B cell (primary cell): ENCODE data around the gene BICDL2. TPM values are rescaled to one million over a fixed set of nuclear protein-coding genes. Genes with fewer than 3 reads are reported as not detected.

Source experiments
- ATAC-seq: fragments of 200-7000 bp; cut with Tn5 transposase; one replicate; pipeline ENCODE4 v1.10.0; 2021; ENCODE audit warnings: low read depth, mild to moderate bottlenecking, moderate number of reproducible peaks, moderate library complexity
- CTCF ChIA-PET: fragments of 350-600 bp; sonication (Branson Sonifier 250); formaldehyde crosslinking; loops from one replicate; lab custom pipeline; 2021; ENCODE audit warnings: antibody characterized with exemption, inconsistent platforms; lab: Charles Lee
- POLR2A ChIA-PET: fragments of 350-600 bp; sonication (Branson Sonifier 250); formaldehyde crosslinking; loops from one replicate; lab custom pipeline; 2021; ENCODE audit warnings: antibody characterized with exemption; lab: Charles Lee
- DNase-seq: peaks from one replicate; pipeline ENCODE4 v3.0.0; 2013
- H2AFZ ChIP-seq: 2 replicates; pipeline ENCODE4 v1.6.1; 2012; ENCODE audit warnings: mild to moderate bottlenecking, low read depth, low read length; ENCODE audit not compliant: insufficient read depth, poor library complexity, severe bottlenecking
- H3K27ac ChIP-seq, 2 donors: 1 replicate in 1 of 2; 2 replicates in 1 of 2; pipeline ENCODE4 v1.5.1; 2012 to 2013; ENCODE audit warnings: low read length in 2 of 2, mild to moderate bottlenecking in 2 of 2, moderate library complexity in 1 of 2
- H3K27me3 ChIP-seq, 4 experiments: fragments of 200-600 bp in 1 of 4; sonication (generic) in 1 of 4; replicated peaks in 1 of 4; 1 replicate in 2 of 4; 2 replicates in 2 of 4; pipeline versions ENCODE4 v1.6.1 to v1.7.0; 2013 to 2016; ENCODE audit warnings: low read length in 3 of 4, mild to moderate bottlenecking in 2 of 4, mixed read lengths in 1 of 4, moderate library complexity in 1 of 4; ENCODE audit not compliant: insufficient read depth in 4 of 4, control insufficient read depth in 3 of 4; ENCODE audit errors: control extremely low read depth in 1 of 4
- H3K36me3 ChIP-seq, 2 experiments: replicated peaks in 1 of 2; 1 replicate in 1 of 2; 2 replicates in 1 of 2; pipeline versions ENCODE4 v1.6.1 to v1.7.1; 2013; ENCODE audit warnings: low read length in 1 of 2; ENCODE audit not compliant: insufficient read depth in 2 of 2, control insufficient read depth in 1 of 2; ENCODE audit errors: control extremely low read depth in 1 of 2, extremely low read depth in 1 of 2
- H3K4me1 ChIP-seq, 2 donors: fragments of 200-600 bp in 1 of 2; sonication (generic) in 1 of 2; 1 replicate in 1 of 2; 2 replicates in 1 of 2; pipeline versions ENCODE4 v1.5.1 to v1.6.1; 2013 to 2017; ENCODE audit warnings: low read length in 2 of 2; ENCODE audit not compliant: control insufficient read depth in 2 of 2, insufficient read depth in 2 of 2
- H3K4me2 ChIP-seq: replicated peaks from 2 replicates; pipeline ENCODE3; 2012; ENCODE audit warnings: mild to moderate bottlenecking, low read depth, low read length; ENCODE audit not compliant: poor library complexity, severe bottlenecking
- H3K4me3 ChIP-seq, 5 experiments: fragments of 200-600 bp in 1 of 5; sonication (generic) in 1 of 5; 1 replicate in 3 of 5; 2 replicates in 2 of 5; pipeline versions ENCODE4 v1.5.1 to v1.7.0; 2011 to 2016; ENCODE audit warnings: low read length in 4 of 5, mild to moderate bottlenecking in 4 of 5, low read depth in 2 of 5, control low read depth in 1 of 5, moderate library complexity in 1 of 5; ENCODE audit not compliant: insufficient read depth in 1 of 5; ENCODE audit errors: control extremely low read depth in 1 of 5, extremely low read depth in 1 of 5
- H3K79me2 ChIP-seq: fragments of 200-600 bp; sonication (generic); one replicate; pipeline ENCODE4 v1.6.0; 2016; ENCODE audit warnings: low read length; ENCODE audit not compliant: control insufficient read depth, insufficient read depth
- H3K9ac ChIP-seq: fragments of 200-600 bp; sonication (generic); 2 replicates; pipeline ENCODE4 v1.6.1; 2017; ENCODE audit warnings: mild to moderate bottlenecking, low read length, moderate library complexity
- H3K9me3 ChIP-seq, 3 donors: one replicate each; pipeline versions ENCODE4 v1.6.1 to v1.7.1; 2013; ENCODE audit warnings: low read length in 2 of 3; ENCODE audit not compliant: control insufficient read depth in 2 of 3, insufficient read depth in 1 of 3; ENCODE audit errors: control extremely low read depth in 1 of 3
- H4K20me1 ChIP-seq: 2 replicates; pipeline ENCODE4 v1.6.0; 2012; ENCODE audit warnings: mild to moderate bottlenecking, low read length; ENCODE audit not compliant: insufficient read depth, control insufficient read depth, poor library complexity, severe bottlenecking
- H3K27ac Mint-ChIP-seq: one replicate; pipeline ENCODE4 v1.8.0; 2021; ENCODE audit warnings: mixed read lengths
- H3K27me3 Mint-ChIP-seq: one replicate; pipeline ENCODE4 v1.8.0; 2021; ENCODE audit warnings: mixed read lengths
- H3K4me1 Mint-ChIP-seq: one replicate; pipeline ENCODE4 v1.8.0; 2021; ENCODE audit warnings: mixed read lengths
- H3K4me3 Mint-ChIP-seq: one replicate; pipeline ENCODE4 v1.8.0; 2021; ENCODE audit warnings: mixed read lengths
- H3K9me3 Mint-ChIP-seq: one replicate; pipeline ENCODE4 v1.8.0; 2022; ENCODE audit warnings: mixed read lengths; ENCODE audit not compliant: insufficient read depth
- EZH2 ChIP-seq: IDR thresholded peaks from 2 replicates; pipeline ENCODE4 v1.6.1; 2012; ENCODE audit warnings: borderline replicate concordance, low read depth, mild to moderate bottlenecking, moderate library complexity, low read length; ENCODE audit not compliant: insufficient read depth, poor library complexity, severe bottlenecking
- WGBS: methylation state at CpG from one replicate; pipeline ENCODE4 v1.1.5; 2013; ENCODE audit warnings: missing lambda C conversion rate; ENCODE audit not compliant: insufficient coverage; 5-methylcytosine and 5-hydroxymethylcytosine counted together
- intact Hi-C: fragments of 100-400 bp; cut with micrococcal nuclease; formaldehyde crosslinking; loops from one replicate; pipeline ENCODE4 v1.10.0; 2022
- polyA plus RNA-seq: library from polyadenylated mRNA; depleted of rRNA; stranded (reverse); fragments of >200 nt; gene quantifications from 2 replicates; pipeline ENCODE4 v1.2.3, GENCODE V29; 2012
- total RNA-seq, 2 donors: library from RNA; stranded (reverse); fragments of 120-200 nt in 1 of 2; gene quantifications; 1 replicate in 1 of 2; 2 replicates in 1 of 2; pipeline versions ENCODE4 v1.2.3 to v1.2.4, GENCODE V29; 2013 to 2022
- TF ChIP-seq, protein P1 (sequence below): fragments of 200-600 bp; IDR thresholded peaks from one replicate; pipeline ENCODE4 v1.8.0; 2022; ENCODE audit warnings: antibody characterized with exemption, mild to moderate bottlenecking

Gene BICDL2
- total and polyA plus RNA-seq, 2 donors (not counting 1 experiment from before 2014, with no cell fraction given) = 0.20 TPM; not detected in 1

DNA sequence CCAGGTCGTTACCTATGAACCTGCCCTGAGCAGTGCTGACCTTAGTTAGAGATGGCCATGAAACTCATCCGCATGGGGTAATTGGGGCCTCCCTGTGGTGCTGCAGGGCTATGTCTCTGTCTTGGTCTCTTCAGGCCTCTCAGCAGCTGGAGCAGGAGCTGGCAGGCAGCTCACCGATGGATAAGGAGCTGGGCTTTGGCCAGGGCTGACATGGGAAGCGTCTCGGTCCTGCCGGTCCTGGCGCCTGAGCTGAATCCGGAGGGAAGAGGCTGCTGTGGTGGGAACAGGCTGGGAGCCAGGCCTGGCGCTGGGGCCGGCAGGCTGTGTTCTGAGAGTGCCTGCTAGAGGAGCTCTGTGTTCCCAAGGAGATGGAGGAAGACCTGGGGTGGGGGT, 38.8 kb upstream of the BICDL2 start:
- Mint-ChIP-seq H3K27me3 (no peaks in the 10 kb centered on the region), H3K4me3 (peak overlapping the region; percentile 77), H3K27ac (peak overlapping the region; percentile 89), H3K4me1 (peaks cover 55% of the 10 kb centered on the region), H3K9me3 (no peaks in the 10 kb centered on the region)
- intact Hi-C loops = no loop called here
- peak overlapping the region; percentile 70 for H2AFZ ChIP-seq
- ChIA-PET CTCF (interaction anchor here (0.9 to 6.1 kb wide), 5 partner anchors 12 to 53 kb away, joined by 3 to 35 read pairs (median 28); partner anchors contain the start of gene ZSCAN10), POLR2A (no interaction called here)
- H3K4me1 ChIP-seq = peaks cover 39 to 41% of the 10 kb centered on the region in 2 donors
- no peaks in the 10 kb centered on the region for H4K20me1 ChIP-seq
- peaks cover 0 to 17% (median 7%) of the 10 kb centered on the region in 3 donors for H3K9me3 ChIP-seq
- WGBS = 59% methylated on average over 10 of the region's 10 CpGs
- H3K4me2 ChIP-seq = peak overlapping the region; percentile 69
- H3K4me3 ChIP-seq = peak overlapping the region in 1 of 5 experiments; percentile 29
- H3K36me3 ChIP-seq = no peaks in the 10 kb centered on the region
- peak overlapping the region; percentile 32 to 74 for H3K27ac ChIP-seq
- H3K27me3 ChIP-seq = no peaks in the 10 kb centered on the region
- ATAC-seq = no peak
- peak overlapping the region; percentile 44 for H3K9ac ChIP-seq
- TF ChIP-seq, protein P1, sequence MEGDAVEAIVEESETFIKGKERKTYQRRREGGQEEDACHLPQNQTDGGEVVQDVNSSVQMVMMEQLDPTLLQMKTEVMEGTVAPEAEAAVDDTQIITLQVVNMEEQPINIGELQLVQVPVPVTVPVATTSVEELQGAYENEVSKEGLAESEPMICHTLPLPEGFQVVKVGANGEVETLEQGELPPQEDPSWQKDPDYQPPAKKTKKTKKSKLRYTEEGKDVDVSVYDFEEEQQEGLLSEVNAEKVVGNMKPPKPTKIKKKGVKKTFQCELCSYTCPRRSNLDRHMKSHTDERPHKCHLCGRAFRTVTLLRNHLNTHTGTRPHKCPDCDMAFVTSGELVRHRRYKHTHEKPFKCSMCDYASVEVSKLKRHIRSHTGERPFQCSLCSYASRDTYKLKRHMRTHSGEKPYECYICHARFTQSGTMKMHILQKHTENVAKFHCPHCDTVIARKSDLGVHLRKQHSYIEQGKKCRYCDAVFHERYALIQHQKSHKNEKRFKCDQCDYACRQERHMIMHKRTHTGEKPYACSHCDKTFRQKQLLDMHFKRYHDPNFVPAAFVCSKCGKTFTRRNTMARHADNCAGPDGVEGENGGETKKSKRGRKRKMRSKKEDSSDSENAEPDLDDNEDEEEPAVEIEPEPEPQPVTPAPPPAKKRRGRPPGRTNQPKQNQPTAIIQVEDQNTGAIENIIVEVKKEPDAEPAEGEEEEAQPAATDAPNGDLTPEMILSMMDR = no peak
- TF ChIP-seq EZH2 = no peak
- DNase-seq = no peak
- peaks cover 3% of the 10 kb centered on the region for H3K79me2 ChIP-seq

DNA sequence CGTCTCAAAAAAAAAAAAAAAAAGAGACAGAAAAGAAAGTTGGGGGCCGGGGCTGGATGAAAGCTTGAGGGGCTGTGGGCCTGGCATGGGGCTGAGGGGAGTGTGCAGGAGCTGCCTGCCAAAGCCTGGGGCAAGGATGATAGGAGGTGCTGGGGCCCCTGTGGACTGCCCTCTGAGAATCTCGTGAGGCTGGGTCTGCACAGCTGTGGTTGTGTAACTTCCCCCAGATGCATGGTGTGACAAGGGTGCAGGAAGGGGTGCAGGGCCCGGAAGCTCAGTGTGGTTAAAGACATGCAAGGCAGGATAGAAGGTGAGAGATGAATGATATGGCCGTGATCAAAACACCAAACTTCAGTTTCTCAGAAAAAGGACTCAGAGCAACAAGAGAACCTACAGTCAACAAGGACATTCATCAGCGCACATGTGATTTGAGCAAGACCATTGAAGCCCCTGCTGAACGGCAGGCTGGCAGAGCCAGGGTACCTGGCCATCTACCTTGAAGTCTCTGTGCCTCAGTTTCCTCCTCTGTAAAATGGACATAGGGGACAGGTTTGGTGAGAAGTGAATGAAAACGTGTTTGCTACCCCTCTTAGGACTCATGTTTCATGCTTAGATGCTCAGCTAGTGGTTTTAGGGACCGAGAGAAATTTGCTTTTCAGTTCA, 38.2 kb upstream of the BICDL2 start:
- peak overlapping the region; percentile 89 for H3K27ac Mint-ChIP-seq
- H3K36me3 ChIP-seq = no peaks in the 10 kb centered on the region
- H2AFZ ChIP-seq = peak overlapping the region; percentile 70
- H3K27me3 ChIP-seq = no peaks in the 10 kb centered on the region
- peak overlapping the region; percentile 32 to 74 for H3K27ac ChIP-seq
- TF ChIP-seq, protein P1 = no peak
- TF ChIP-seq EZH2 = no peak
- peaks cover 55% of the 10 kb centered on the region for H3K4me1 Mint-ChIP-seq
- peak overlapping the region; percentile 77 for H3K4me3 Mint-ChIP-seq
- no peaks in the 10 kb centered on the region for H4K20me1 ChIP-seq
- no peaks in the 10 kb centered on the region for H3K9me3 Mint-ChIP-seq
- POLR2A ChIA-PET = interaction anchor here (0.7 to 1.0 kb wide), 4 partner anchors 19 to 97 kb away, joined by 3 to 6 read pairs (median 3); no protein-coding TSS in a partner anchor
- peak overlapping the region; percentile 44 for H3K9ac ChIP-seq
- H3K4me2 ChIP-seq = peak overlapping the region; percentile 69
- H3K9me3 ChIP-seq = peaks cover 0 to 17% (median 7%) of the 10 kb centered on the region in 3 donors
- ATAC-seq = peak; percentile 88
- intact Hi-C loops = no loop called here
- peak; percentile 65 for DNase-seq
- 2% methylated on average over 6 of the region's 9 CpGs for WGBS
- peak overlapping the region in 4 of 5 experiments; percentile 2 to 29 (median 12) for H3K4me3 ChIP-seq
- peaks cover 39 to 41% of the 10 kb centered on the region in 2 donors for H3K4me1 ChIP-seq
- CTCF ChIA-PET = interaction anchor here (0.9 to 6.1 kb wide), 4 partner anchors 12 to 54 kb away, joined by 3 to 35 read pairs (median 30); partner anchors contain the start of gene ZSCAN10
- H3K27me3 Mint-ChIP-seq = no peaks in the 10 kb centered on the region
- H3K79me2 ChIP-seq = peaks cover 3% of the 10 kb centered on the region
